ENCODE results near the gene CYSLTR2. TPM values are rescaled to one million over a fixed set of nuclear protein-coding genes. Genes with fewer than 3 reads are reported as not detected.

CYSLTR2 gene
- total RNA-seq, 4 donors from 2014 or later = 0.54 to 3.0 (median 1.3) TPM

GRCh38 chr13:48624858-48625257, 28.9 kb upstream of the CYSLTR2 start:
- TF ChIP-seq, protein P1, sequence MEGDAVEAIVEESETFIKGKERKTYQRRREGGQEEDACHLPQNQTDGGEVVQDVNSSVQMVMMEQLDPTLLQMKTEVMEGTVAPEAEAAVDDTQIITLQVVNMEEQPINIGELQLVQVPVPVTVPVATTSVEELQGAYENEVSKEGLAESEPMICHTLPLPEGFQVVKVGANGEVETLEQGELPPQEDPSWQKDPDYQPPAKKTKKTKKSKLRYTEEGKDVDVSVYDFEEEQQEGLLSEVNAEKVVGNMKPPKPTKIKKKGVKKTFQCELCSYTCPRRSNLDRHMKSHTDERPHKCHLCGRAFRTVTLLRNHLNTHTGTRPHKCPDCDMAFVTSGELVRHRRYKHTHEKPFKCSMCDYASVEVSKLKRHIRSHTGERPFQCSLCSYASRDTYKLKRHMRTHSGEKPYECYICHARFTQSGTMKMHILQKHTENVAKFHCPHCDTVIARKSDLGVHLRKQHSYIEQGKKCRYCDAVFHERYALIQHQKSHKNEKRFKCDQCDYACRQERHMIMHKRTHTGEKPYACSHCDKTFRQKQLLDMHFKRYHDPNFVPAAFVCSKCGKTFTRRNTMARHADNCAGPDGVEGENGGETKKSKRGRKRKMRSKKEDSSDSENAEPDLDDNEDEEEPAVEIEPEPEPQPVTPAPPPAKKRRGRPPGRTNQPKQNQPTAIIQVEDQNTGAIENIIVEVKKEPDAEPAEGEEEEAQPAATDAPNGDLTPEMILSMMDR (IDR thresholded peaks at IDR 0.05) = no peak
- no peak for TF ChIP-seq POLR2A (IDR thresholded peaks at IDR 0.05)
- WGBS, 2 donors = 75 to 78% methylated on average over 4 of the region's 4 CpGs
- H3K27me3 ChIP-seq = no peaks in the 10 kb centered on the region
- no peaks in the 10 kb centered on the region for H3K9me3 ChIP-seq
- peaks cover 21 to 22% of the 10 kb centered on the region in 2 donors for H3K4me1 ChIP-seq
- no peaks in the 10 kb centered on the region for H3K36me3 ChIP-seq
- intact Hi-C loops (cut with DNase I) = no loop called here
- no peak overlapping the region for H3K4me3 ChIP-seq (replicated peaks in 1 of 3)
- no peak overlapping the region for H3K27ac ChIP-seq
- no peak for DNase-seq

GRCh38 chr13:48625413-48626076, 28.2 kb upstream of the CYSLTR2 start:
- H3K36me3 ChIP-seq = no peaks in the 10 kb centered on the region
- peaks cover 21 to 22% of the 10 kb centered on the region in 2 donors for H3K4me1 ChIP-seq
- H3K4me3 ChIP-seq (replicated peaks in 1 of 3) = no peak overlapping the region
- DNase-seq = no peak
- TF ChIP-seq POLR2A (IDR thresholded peaks at IDR 0.05) = no peak
- TF ChIP-seq, protein P1 (IDR thresholded peaks at IDR 0.05) = no peak
- intact Hi-C loops (cut with DNase I) = no loop called here
- H3K27me3 ChIP-seq = no peaks in the 10 kb centered on the region
- no peaks in the 10 kb centered on the region for H3K9me3 ChIP-seq
- 57 to 69% methylated on average over 4 of the region's 4 CpGs for WGBS, 2 donors
- H3K27ac ChIP-seq = peak overlapping the region in 1 of 3 donors; percentile 52

DNA sequence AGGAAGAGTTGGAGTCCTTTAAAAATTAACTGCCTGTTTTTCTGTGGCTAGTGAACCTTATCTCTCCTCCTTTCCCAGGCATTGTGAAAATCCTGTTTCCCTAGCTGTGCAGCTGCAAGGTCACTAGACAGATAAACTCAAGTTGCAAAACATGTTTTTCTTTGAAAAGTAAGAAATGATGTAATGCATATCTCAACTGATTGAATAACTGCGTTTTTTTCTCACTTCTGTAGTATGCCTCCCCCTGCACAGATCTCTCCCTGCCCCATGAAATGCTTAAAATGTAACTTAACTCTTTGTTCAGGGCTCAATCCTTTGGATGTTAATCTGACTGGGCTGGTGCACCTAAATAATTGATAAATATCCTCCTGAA, 27.7 kb upstream of the CYSLTR2 start:
- peak in 1 of 2 donors; percentile 11 for DNase-seq
- Histone ChIP-seq H3K4me3 (replicated peaks in 1 of 3) (no peak overlapping the region), H3K9me3 (no peaks in the 10 kb centered on the region), H3K36me3 (no peaks in the 10 kb centered on the region), H3K27me3 (no peaks in the 10 kb centered on the region), H3K4me1 (peaks cover 21 to 22% of the 10 kb centered on the region in 2 donors), H3K27ac (peak overlapping the region in 1 of 3 donors; percentile 52)
- intact Hi-C loops (cut with DNase I) = no loop called here
- TF ChIP-seq, protein P1 (IDR thresholded peaks at IDR 0.05) = no peak
- no peak for TF ChIP-seq POLR2A (IDR thresholded peaks at IDR 0.05)
- 3 to 5% methylated on average over 1 of the region's 1 CpG for WGBS, 2 donors

GRCh38 chr13:48626726-48627451, 26.8 kb upstream of the CYSLTR2 start:
- TF ChIP-seq, protein P1 (IDR thresholded peaks at IDR 0.05) = no peak
- no peak for TF ChIP-seq POLR2A (IDR thresholded peaks at IDR 0.05)
- Histone ChIP-seq H3K9me3 (no peaks in the 10 kb centered on the region), H3K4me1 (peaks cover 21 to 22% of the 10 kb centered on the region in 2 donors), H3K36me3 (no peaks in the 10 kb centered on the region), H3K27me3 (no peaks in the 10 kb centered on the region), H3K27ac (peak overlapping the region in 1 of 3 donors; percentile 52), H3K4me3 (replicated peaks in 1 of 3) (no peak overlapping the region)
- DNase-seq = no peak
- intact Hi-C loops (cut with DNase I) = no loop called here
- WGBS, 2 donors = 90 to 97% methylated on average over 2 of the region's 2 CpGs

- 75 to 78% methylated on average over 4 of the region's 4 CpGs for WGBS, 2 donors
- H3K4me1 ChIP-seq = peaks cover 17 to 22% of the 10 kb centered on the region in 2 donors
- intact Hi-C loops (cut with DNase I) = no loop called here
- no peak for DNase-seq
- H3K27me3 ChIP-seq = no peaks in the 10 kb centered on the region
- H3K9me3 ChIP-seq = no peaks in the 10 kb centered on the region
- H3K27ac ChIP-seq = no peak overlapping the region
- no peak for TF ChIP-seq POLR2A (IDR thresholded peaks at IDR 0.05)
- TF ChIP-seq, protein P1 (IDR thresholded peaks at IDR 0.05) = no peak
- no peak overlapping the region for H3K4me3 ChIP-seq (replicated peaks in 1 of 3)
- no peaks in the 10 kb centered on the region for H3K36me3 ChIP-seq
These were observed 24.5 kb upstream of the CYSLTR2 start for GRCh38 chr13:48629277-48629676.
